Epithelial cell of esophagus (primary cell): ENCODE measurements around the gene ARMH2.
"Not testable (repeated sequence)": the region's sequence is repeated elsewhere in the genome, so short reads cannot be mapped to it uniquely, and the experiment has no call there.

ENCODE experiments used
- DNase-seq: peaks from one replicate; pipeline ENCODE4 v3.0.0; 2010; ENCODE audit warnings: low read depth
- H3K4me3 ChIP-seq: 2 replicates; pipeline ENCODE4 v1.5.1; 2011; ENCODE audit warnings: mild to moderate bottlenecking, low read length, control low read depth
- TF ChIP-seq, protein P1 (sequence below): IDR thresholded peaks from 2 replicates; pipeline ENCODE4 v1.5.1; 2011; ENCODE audit warnings: low read depth, mild to moderate bottlenecking, low read length, control low read depth, inconsistent platforms; ENCODE audit not compliant: insufficient read depth; ENCODE audit errors: missing control alignments

Gene ARMH2

DNA sequence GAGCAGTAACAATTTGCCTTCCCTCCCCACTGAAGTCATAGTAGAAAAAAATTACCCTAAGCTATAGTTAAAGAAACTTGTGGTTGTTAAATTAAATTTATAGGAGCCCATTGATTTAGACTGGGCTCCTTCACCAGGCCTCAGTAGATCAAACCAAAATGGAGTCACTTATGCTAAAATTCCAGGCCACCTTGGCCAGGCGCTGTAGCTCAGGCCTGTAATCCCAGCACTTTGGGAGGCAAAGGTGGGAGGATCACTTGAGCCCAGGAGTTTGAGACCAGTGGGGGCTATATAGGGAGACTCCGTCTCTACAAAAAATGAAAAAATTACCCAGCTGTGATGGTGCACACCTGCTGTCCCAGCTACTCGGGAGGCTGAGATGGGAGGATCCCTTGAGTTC, 39.0 kb downstream of the ARMH2 start:
- H3K4me3 ChIP-seq: no peak overlapping the region
- DNase-seq: no peak
- TF ChIP-seq, protein P1, sequence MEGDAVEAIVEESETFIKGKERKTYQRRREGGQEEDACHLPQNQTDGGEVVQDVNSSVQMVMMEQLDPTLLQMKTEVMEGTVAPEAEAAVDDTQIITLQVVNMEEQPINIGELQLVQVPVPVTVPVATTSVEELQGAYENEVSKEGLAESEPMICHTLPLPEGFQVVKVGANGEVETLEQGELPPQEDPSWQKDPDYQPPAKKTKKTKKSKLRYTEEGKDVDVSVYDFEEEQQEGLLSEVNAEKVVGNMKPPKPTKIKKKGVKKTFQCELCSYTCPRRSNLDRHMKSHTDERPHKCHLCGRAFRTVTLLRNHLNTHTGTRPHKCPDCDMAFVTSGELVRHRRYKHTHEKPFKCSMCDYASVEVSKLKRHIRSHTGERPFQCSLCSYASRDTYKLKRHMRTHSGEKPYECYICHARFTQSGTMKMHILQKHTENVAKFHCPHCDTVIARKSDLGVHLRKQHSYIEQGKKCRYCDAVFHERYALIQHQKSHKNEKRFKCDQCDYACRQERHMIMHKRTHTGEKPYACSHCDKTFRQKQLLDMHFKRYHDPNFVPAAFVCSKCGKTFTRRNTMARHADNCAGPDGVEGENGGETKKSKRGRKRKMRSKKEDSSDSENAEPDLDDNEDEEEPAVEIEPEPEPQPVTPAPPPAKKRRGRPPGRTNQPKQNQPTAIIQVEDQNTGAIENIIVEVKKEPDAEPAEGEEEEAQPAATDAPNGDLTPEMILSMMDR: no peak

DNA sequence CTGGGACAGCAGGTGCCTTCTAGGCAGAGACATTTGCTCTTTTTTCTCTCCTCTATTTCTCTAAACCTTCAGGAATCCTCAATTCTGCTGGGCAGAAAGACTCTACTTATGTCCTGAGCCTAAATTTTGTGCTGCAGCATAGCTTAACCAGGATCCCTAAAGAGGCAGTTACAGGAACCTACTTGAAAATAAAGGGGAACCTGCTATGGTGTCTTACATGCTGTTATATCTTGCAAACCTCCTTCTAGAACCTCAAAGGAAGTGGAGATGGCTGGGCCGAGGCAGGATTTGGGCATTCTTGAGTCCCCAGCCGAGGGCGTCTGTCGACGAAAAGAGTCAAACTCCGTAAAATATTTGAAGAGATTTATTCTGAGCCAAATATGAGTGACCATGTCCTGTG, 41.1 kb downstream of the ARMH2 start:
- no peak for DNase-seq
- no peak overlapping the region for H3K4me3 ChIP-seq
- TF ChIP-seq, protein P1: no peak

DNA sequence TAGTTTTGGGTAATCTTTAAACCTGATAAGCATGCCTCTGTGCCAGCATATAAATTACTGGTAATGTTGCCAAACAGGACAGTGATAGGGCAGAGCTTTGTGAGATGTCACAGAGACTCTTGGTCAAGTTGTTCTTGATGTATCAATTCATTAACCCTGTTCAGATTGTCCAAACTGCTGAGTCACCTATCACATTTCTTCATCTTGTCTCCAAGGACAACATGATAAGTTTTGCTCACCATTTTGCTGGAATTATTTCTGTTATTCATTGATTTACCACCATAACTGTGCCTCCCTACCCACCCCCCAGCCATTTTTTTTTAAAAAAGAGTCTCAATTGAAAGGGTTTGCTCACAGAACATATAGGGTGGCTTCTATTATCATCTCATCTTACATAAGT, 43.4 kb downstream of the ARMH2 start:
- DNase-seq: no peak
- TF ChIP-seq, protein P1: no peak
- H3K4me3 ChIP-seq: no peak overlapping the region

DNA sequence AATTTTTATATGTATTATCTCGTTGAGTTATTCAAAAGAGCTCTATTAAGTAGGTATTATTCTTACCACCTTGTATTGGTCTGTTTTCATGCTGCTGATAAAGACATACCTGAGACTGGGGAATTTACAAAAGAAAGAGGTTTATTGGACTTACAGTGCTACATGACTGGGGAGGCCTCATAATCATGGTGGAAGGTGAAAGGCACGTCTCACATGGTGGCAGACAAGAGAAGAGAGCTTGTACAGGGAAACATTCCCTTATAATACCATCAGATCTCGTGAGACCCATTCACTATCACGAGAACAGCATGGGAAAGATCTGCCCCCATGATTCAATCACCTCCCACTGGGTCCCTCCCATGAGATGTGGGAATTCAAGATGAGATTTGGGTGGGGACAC, 44.3 kb downstream of the ARMH2 start:
- not testable (repeated sequence) for H3K4me3 ChIP-seq, DNase-seq

DNA sequence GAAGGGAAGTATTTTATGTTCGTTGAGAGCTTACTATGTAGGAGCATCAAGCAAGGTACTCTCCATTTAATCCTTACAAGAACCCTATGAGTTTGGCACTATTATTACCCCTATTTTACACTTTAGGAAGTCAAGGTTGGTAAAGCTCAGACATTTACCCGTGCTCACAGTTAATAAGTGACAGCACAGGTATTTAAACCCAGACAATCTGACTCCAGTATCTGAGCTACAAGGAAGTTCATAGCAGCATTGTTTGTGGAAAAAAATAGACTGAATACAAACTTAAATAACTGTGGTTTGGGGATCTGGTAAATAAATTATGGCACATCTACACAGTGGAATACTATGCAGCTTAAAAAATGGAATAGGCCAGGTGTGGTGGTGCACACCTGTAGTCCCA, 45.2 kb downstream of the ARMH2 start:
- TF ChIP-seq, protein P1: no peak
- no peak overlapping the region for H3K4me3 ChIP-seq
- DNase-seq: no peak

DNA sequence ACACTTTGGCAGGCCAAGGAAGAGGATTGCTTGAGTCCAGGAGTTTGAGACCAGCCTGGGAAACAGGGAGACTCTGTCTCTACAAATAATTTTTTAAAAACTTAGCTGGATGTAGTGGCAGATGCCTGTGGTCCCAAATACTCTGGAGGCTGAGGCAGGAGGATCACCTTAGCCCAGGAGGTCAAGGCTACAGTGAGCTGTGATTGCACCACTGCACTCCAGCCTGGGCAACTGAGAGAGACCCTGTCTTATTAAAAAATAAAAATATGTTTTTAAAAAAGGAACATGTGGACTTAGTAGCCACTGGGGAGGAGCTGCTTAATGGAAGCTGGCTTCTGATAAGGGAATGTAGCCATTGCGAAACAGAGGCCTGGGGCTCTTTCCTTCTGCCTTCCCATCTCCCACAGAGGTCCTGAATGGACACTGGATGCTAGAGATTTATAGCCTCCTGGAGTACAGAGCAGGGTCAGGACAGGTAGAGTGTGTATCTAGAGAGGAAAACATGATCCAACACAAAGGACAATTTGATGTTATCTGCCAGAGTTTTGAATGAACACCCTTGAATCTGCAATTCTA, 45.7 kb downstream of the ARMH2 start:
- TF ChIP-seq, protein P1: no peak
- no peak overlapping the region for H3K4me3 ChIP-seq
- peak; percentile 12 for DNase-seq

DNA sequence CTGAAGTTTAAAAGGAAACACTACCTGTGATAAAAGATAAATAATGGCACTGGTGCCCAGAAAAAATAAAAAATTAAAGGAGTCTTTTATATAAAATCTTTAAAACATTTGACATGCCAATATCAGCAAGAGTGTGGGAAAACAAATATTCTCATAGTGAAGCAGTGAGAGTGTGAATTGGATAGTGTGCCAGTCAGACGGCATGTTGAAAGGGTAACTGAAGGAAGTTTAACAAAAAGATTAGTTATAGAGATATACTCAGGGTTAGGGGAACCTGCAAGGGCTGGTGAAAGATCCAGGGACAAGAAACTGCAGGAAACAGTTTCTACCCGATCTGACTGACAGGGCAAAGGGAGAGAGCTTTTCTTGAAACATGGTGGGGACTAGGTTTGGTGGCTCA, 46.2 kb downstream of the ARMH2 start:
- TF ChIP-seq, protein P1: no peak
- no peak for DNase-seq
- H3K4me3 ChIP-seq: no peak overlapping the region

DNA sequence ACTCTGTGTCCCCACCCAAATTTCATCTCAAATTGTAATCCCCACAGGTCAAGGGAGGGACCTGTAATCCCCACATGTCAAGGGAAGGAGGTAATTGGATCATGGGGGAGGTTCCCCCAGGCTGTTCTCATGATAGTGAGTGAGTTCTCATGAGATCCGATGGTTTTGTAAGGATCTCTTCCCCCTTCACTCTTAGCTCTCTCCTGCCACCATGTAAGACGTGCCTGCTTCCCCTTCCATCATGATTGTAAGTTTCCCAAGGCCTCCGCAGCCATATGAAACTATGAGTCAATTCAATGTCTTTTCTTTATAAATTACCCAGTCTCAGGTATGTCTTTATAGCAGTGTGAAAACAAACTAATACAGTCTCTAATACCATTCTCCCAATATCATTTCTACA, 47.8 kb downstream of the ARMH2 start:
- H3K4me3 ChIP-seq, DNase-seq: not testable (repeated sequence)
